ENCODE measurements around the gene TCF7. TPM values are rescaled to one million over a fixed set of nuclear protein-coding genes. Genes with fewer than 3 reads are reported as not detected.

Gene TCF7
- total and polyA plus RNA-seq, 2 of the 13 experiments (the other 11 are each of a cell fraction or from before 2014, with no cell fraction given): 6.3 to 6.8 TPM

- TF ChIP-seq ZFP91 (CRISPR knock-in tag; IDR thresholded peaks at IDR 0.05; ENCODE audit: borderline replicate concordance): peak; percentile 17; the same call in 1 of the 2 replicates
- TF ChIP-seq TFE3 (CRISPR knock-in tag; IDR thresholded peaks at IDR 0.05): no peak
- TF ChIP-seq RORA (CRISPR knock-in tag; IDR thresholded peaks at IDR 0.05): no peak
- TF ChIP-seq SCMH1 (CRISPR knock-in tag; IDR thresholded peaks at IDR 0.05; ENCODE audit: borderline replicate concordance): no peak
- TF ChIP-seq FOXK1 (CRISPR knock-in tag; IDR thresholded peaks at IDR 0.05; ENCODE audit: borderline replicate concordance, low read depth): 0 out of 2 replicates have a peak, but pooled peaks have one; percentile 22
- TF ChIP-seq ZSCAN30 (CRISPR knock-in tag; IDR thresholded peaks at IDR 0.05): no peak
- no peak for TF ChIP-seq ZKSCAN5 (CRISPR knock-in tag; IDR thresholded peaks at IDR 0.05)
- TF ChIP-seq ZNF17 (CRISPR knock-in tag; IDR thresholded peaks at IDR 0.05): no peak
- TF ChIP-seq ZNF432 (CRISPR knock-in tag; IDR thresholded peaks at IDR 0.05; ENCODE audit: borderline replicate concordance): no peak
- TF ChIP-seq ZNF607 (CRISPR knock-in tag; IDR thresholded peaks at IDR 0.05; ENCODE audit: borderline replicate concordance): 0 out of 2 replicates have a peak, but pooled peaks have one; percentile 68
- no peak for TF ChIP-seq TBX3 (IDR thresholded peaks at IDR 0.05; ENCODE audit: borderline replicate concordance)
- TF ChIP-seq KDM2A (CRISPR knock-in tag; IDR thresholded peaks at IDR 0.05; ENCODE audit: borderline replicate concordance, low read depth): 0 out of 2 replicates have a peak, but pooled peaks have one; percentile 18
- TF ChIP-seq CEBPB (IDR thresholded peaks at IDR 0.05; ENCODE audit: borderline replicate concordance, low read depth, low read length): peak; percentile 81; the same call in 1 of the 2 replicates
- TF ChIP-seq ZNF761 (CRISPR knock-in tag; conservative IDR thresholded peaks at IDR 0.05): no peak
- TF ChIP-seq PHF8 (CRISPR knock-in tag; IDR thresholded peaks at IDR 0.05): no peak
- TF ChIP-seq ZNF207 (IDR thresholded peaks at IDR 0.05; ENCODE audit: borderline replicate concordance): no peak
- 0 out of 2 replicates have a peak, but pooled peaks have one; percentile 24 for TF ChIP-seq HMG20A (CRISPR knock-in tag; IDR thresholded peaks at IDR 0.05; ENCODE audit: borderline replicate concordance)
- no peak for TF ChIP-seq KLF11 (CRISPR knock-in tag; IDR thresholded peaks at IDR 0.05)
- TF ChIP-seq SMAD9 (CRISPR knock-in tag; IDR thresholded peaks at IDR 0.05): no peak
- no peak for TF ChIP-seq ZNF781 (CRISPR knock-in tag; IDR thresholded peaks at IDR 0.05; ENCODE audit: borderline replicate concordance, not compliant biosample characterization)
- no peak for TF ChIP-seq THAP8 (CRISPR knock-in tag; IDR thresholded peaks at IDR 0.05; ENCODE audit: borderline replicate concordance)
- no peak for TF ChIP-seq ATRX (CRISPR knock-in tag; IDR thresholded peaks at IDR 0.05; ENCODE audit: borderline replicate concordance)
- no peak for TF ChIP-seq NFRKB (IDR thresholded peaks at IDR 0.05)
- TF ChIP-seq HDAC2 (CRISPR knock-in tag; IDR thresholded peaks at IDR 0.05): no peak
- no peak for TF ChIP-seq ZNF713 (CRISPR knock-in tag; IDR thresholded peaks at IDR 0.05)
- TF ChIP-seq RXRB (CRISPR knock-in tag; IDR thresholded peaks at IDR 0.05; ENCODE audit: borderline replicate concordance): 0 out of 2 replicates have a peak, but pooled peaks have one; percentile 18
- no peak for TF ChIP-seq HES4 (CRISPR knock-in tag; IDR thresholded peaks at IDR 0.05; ENCODE audit: borderline replicate concordance)
- TF ChIP-seq GPN1 (CRISPR knock-in tag; IDR thresholded peaks at IDR 0.05; ENCODE audit: borderline replicate concordance): no peak
Measured at GRCh38 chr5:134099288-134099872, 15.1 kb upstream of the TCF7 start (continued).

Measured in HepG2 (cell line).